H1 (cell line): ENCODE results near the gene R3HDM2. TPM values are rescaled to one million over a fixed set of nuclear protein-coding genes. Genes with fewer than 3 reads are reported as not detected.

Experiments
- CTCF ChIP-seq, 3 experiments: IDR thresholded peaks; 1 replicate in 2 of 3; 2 replicates in 1 of 3; pipeline versions ENCODE4 v1.5.1 to v1.6.1; 2011; ENCODE audit warnings: low read length in 3 of 3, mild to moderate bottlenecking in 3 of 3, inconsistent platforms in 2 of 3, low read depth in 1 of 3, moderate library complexity in 1 of 3; ENCODE audit not compliant: insufficient read depth in 1 of 3; ENCODE audit errors: control extremely low read depth in 1 of 3
- JUN ChIP-seq: IDR thresholded peaks from 2 replicates; pipeline ENCODE4 v1.6.1; 2011; ENCODE audit warnings: low read depth, mild to moderate bottlenecking, improper control_type of control experiment, low read length
- JUND ChIP-seq: IDR thresholded peaks from 2 replicates; pipeline ENCODE4 v1.6.1; 2011; ENCODE audit warnings: mild to moderate bottlenecking, improper control_type of control experiment, low read length
- SIN3A ChIP-seq, 2 experiments: IDR thresholded peaks in 1 of 2; conservative IDR thresholded peaks in 1 of 2; 2 replicates each; pipeline ENCODE4 v1.6.1; 2011 to 2012; ENCODE audit warnings: low read length in 2 of 2, improper control_type of control experiment in 1 of 2, low read depth in 1 of 2, mild to moderate bottlenecking in 1 of 2
- TEAD4 ChIP-seq: IDR thresholded peaks from 2 replicates; pipeline ENCODE4 v1.6.1; 2012; ENCODE audit warnings: low read depth, low read length, inconsistent platforms, mixed read lengths
- polyA plus RNA-seq, 7 experiments: library from polyadenylated mRNA; depleted of rRNA in 3 of 7; stranded (reverse) in 5 of 7; unstranded in 2 of 7; fragments of >200 nt in 5 of 7; fragments of 200-250 nt in 2 of 7; gene quantifications; 1 replicate in 5 of 7; 2 replicates in 1 of 7; 4 replicates in 1 of 7; pipeline versions ENCODE4 v1.2.1 to v1.2.3, GENCODE V29; 2011 to 2013; ENCODE audit warnings: missing spikeins in 2 of 7, mixed read lengths in 2 of 7
- total RNA-seq: library from RNA; stranded (reverse); fragmentation: NEBNext Ultra II Directional; extraction: Animal tissue kit (Norgen Biotek cat#: 25700); gene quantifications from 2 replicates; pipeline ENCODE4 v1.2.1, GENCODE V29; 2021
- TF ChIP-seq, protein P1 (sequence below): fragments of 300-600 bp; sonication (generic); IDR thresholded peaks from 2 replicates; pipeline ENCODE4 v1.7.1; 2012; ENCODE audit warnings: low read length, moderate library complexity, mild to moderate bottlenecking, inconsistent platforms; ENCODE audit not compliant: insufficient replicate concordance

The R3HDM2 gene
- total and polyA plus RNA-seq, 2 of the 8 experiments (the other 6 are each of a cell fraction or from before 2014, with no cell fraction given): 25.6 to 27.0 TPM

DNA sequence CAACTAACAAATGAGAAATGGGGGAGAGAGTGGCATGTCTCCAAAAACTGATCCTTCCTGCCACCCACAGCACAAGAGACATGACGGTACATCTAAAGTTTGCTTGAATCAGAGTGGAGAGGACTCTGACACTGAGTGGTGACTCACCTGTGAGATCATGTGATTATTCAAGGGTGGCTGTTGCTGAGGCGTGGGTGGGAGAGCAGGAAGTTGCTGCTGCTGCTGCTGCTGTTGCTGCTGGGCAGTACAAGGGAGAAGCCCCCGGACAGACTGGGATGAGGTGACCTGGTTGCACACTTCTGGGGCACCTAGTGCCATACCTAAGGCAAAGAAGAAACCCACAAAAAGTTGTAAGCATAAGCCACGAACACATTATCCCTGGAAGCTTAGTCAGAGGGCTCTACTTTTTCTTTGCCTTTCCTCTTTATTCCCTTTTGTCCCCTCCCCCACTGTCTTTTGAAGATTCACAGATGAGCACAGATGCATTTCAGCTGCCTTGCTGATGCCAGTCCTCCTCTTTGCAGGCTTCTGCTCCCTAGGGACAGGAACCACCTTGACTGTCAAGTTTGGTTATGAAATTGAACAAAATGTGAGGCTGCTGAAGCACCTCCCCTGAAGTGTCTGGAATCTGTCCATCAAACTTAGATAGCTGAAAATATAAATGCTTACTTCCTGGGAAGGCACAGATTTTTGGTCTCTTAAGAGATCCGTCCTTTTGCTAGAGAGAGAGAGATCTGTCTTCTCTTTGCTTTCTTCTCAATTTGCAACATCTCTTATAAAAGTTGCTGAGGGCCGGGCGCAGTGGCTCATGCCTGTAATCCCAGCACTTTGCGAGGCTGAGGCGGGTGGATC, 150.4 kb downstream of the R3HDM2 start (continued):
- TF ChIP-seq, protein P1, sequence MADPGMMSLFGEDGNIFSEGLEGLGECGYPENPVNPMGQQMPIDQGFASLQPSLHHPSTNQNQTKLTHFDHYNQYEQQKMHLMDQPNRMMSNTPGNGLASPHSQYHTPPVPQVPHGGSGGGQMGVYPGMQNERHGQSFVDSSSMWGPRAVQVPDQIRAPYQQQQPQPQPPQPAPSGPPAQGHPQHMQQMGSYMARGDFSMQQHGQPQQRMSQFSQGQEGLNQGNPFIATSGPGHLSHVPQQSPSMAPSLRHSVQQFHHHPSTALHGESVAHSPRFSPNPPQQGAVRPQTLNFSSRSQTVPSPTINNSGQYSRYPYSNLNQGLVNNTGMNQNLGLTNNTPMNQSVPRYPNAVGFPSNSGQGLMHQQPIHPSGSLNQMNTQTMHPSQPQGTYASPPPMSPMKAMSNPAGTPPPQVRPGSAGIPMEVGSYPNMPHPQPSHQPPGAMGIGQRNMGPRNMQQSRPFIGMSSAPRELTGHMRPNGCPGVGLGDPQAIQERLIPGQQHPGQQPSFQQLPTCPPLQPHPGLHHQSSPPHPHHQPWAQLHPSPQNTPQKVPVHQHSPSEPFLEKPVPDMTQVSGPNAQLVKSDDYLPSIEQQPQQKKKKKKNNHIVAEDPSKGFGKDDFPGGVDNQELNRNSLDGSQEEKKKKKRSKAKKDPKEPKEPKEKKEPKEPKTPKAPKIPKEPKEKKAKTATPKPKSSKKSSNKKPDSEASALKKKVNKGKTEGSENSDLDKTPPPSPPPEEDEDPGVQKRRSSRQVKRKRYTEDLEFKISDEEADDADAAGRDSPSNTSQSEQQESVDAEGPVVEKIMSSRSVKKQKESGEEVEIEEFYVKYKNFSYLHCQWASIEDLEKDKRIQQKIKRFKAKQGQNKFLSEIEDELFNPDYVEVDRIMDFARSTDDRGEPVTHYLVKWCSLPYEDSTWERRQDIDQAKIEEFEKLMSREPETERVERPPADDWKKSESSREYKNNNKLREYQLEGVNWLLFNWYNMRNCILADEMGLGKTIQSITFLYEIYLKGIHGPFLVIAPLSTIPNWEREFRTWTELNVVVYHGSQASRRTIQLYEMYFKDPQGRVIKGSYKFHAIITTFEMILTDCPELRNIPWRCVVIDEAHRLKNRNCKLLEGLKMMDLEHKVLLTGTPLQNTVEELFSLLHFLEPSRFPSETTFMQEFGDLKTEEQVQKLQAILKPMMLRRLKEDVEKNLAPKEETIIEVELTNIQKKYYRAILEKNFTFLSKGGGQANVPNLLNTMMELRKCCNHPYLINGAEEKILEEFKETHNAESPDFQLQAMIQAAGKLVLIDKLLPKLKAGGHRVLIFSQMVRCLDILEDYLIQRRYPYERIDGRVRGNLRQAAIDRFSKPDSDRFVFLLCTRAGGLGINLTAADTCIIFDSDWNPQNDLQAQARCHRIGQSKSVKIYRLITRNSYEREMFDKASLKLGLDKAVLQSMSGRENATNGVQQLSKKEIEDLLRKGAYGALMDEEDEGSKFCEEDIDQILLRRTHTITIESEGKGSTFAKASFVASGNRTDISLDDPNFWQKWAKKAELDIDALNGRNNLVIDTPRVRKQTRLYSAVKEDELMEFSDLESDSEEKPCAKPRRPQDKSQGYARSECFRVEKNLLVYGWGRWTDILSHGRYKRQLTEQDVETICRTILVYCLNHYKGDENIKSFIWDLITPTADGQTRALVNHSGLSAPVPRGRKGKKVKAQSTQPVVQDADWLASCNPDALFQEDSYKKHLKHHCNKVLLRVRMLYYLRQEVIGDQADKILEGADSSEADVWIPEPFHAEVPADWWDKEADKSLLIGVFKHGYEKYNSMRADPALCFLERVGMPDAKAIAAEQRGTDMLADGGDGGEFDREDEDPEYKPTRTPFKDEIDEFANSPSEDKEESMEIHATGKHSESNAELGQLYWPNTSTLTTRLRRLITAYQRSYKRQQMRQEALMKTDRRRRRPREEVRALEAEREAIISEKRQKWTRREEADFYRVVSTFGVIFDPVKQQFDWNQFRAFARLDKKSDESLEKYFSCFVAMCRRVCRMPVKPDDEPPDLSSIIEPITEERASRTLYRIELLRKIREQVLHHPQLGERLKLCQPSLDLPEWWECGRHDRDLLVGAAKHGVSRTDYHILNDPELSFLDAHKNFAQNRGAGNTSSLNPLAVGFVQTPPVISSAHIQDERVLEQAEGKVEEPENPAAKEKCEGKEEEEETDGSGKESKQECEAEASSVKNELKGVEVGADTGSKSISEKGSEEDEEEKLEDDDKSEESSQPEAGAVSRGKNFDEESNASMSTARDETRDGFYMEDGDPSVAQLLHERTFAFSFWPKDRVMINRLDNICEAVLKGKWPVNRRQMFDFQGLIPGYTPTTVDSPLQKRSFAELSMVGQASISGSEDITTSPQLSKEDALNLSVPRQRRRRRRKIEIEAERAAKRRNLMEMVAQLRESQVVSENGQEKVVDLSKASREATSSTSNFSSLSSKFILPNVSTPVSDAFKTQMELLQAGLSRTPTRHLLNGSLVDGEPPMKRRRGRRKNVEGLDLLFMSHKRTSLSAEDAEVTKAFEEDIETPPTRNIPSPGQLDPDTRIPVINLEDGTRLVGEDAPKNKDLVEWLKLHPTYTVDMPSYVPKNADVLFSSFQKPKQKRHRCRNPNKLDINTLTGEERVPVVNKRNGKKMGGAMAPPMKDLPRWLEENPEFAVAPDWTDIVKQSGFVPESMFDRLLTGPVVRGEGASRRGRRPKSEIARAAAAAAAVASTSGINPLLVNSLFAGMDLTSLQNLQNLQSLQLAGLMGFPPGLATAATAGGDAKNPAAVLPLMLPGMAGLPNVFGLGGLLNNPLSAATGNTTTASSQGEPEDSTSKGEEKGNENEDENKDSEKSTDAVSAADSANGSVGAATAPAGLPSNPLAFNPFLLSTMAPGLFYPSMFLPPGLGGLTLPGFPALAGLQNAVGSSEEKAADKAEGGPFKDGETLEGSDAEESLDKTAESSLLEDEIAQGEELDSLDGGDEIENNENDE: no peak
- TF ChIP-seq CTCF (IDR thresholded peaks at IDR 0.05; ENCODE audit: control extremely low read depth in 1 of 3, insufficient read depth in 1 of 3, low read depth in 1 of 3, low read length in 3 of 3) (no peak), TEAD4 (no peak), SIN3A (conservative IDR thresholded peaks at IDR 0.05 in 1 of 2, IDR thresholded peaks at IDR 0.05 in 1 of 2; ENCODE audit: low read depth in 1 of 2, low read length in 2 of 2) (no peak), JUND (peak; percentile 75; the same call in 1 of the 2 replicates), JUN (no peak)
